Body of pancreas (tissue), 4 donors: ENCODE results near the gene ACAP3. TPM values are rescaled to one million over a fixed set of nuclear protein-coding genes. Genes with fewer than 3 reads are reported as not detected.

Source experiments
- ATAC-seq: fragments of 150-250 bp; one replicate; pipeline ENCODE4 v1.9.1; 2016
- DNase-seq, 4 donors: peaks; one replicate each; pipeline ENCODE4 v3.0.0-alpha.2; 2019
- H3K27ac ChIP-seq, 4 donors: fragments of 200-600 bp; sonication (generic); 1 replicate in 3 of 4; 2 replicates in 1 of 4; pipeline versions ENCODE4 v1.5.1 to v1.6.1; 2016 to 2019; ENCODE audit warnings: mild to moderate bottlenecking in 1 of 4, mixed read lengths in 1 of 4, moderate library complexity in 1 of 4
- H3K27me3 ChIP-seq, 2 donors: fragments of 200-600 bp; sonication (generic); one replicate each; pipeline ENCODE4 v1.6.0; 2016; ENCODE audit warnings: mild to moderate bottlenecking in 1 of 2
- H3K36me3 ChIP-seq, 2 donors: fragments of 200-600 bp; sonication (generic); replicated peaks in 1 of 2; 2 replicates each; pipeline ENCODE4 v1.5.1; 2016; ENCODE audit warnings: low read depth in 2 of 2; ENCODE audit not compliant: insufficient read depth in 1 of 2
- H3K4me1 ChIP-seq: fragments of 200-600 bp; sonication (generic); one replicate; pipeline ENCODE4 v1.6.0; 2016
- H3K4me3 ChIP-seq, 2 donors: fragments of 200-600 bp; sonication (generic); 1 replicate in 1 of 2; 2 replicates in 1 of 2; pipeline ENCODE4 v1.5.1; 2016 to 2019
- H3K9me3 ChIP-seq, 3 donors: fragments of 200-600 bp; sonication (generic); 1 replicate in 2 of 3; 2 replicates in 1 of 3; pipeline ENCODE4 v1.5.1; 2016
- CTCF ChIP-seq, 7 experiments: fragments of 450-650 bp in 4 of 7; fragments of 200-600 bp in 3 of 7; sonication (generic) in 3 of 7; IDR thresholded peaks; one replicate each; pipeline ENCODE4 v1.5.1; 2016 to 2019; ENCODE audit warnings: antibody characterized with exemption in 7 of 7
- POLR2A ChIP-seq, 3 donors: fragments of 450-650 bp; IDR thresholded peaks; one replicate each; pipeline ENCODE4 v1.6.1; 2016; ENCODE audit warnings: antibody characterized with exemption in 3 of 3, mild to moderate bottlenecking in 2 of 3
- WGBS, 2 donors: methylation state at CpG; one replicate each; pipeline ENCODE4 v1.1.5; 2017; 5-methylcytosine and 5-hydroxymethylcytosine counted together
- intact Hi-C: fragments of 100-400 bp; cut with DNase I; formaldehyde crosslinking; loops from one replicate; pipeline ENCODE4 v1.15.1; 2023
- total RNA-seq, 2 donors: library from RNA; depleted of rRNA; stranded (reverse); fragments of >200 nt; gene quantifications; one replicate each; pipeline ENCODE4 v1.1.0, GENCODE V29; 2016

The ACAP3 gene
- total RNA-seq, 2 donors from 2014 or later: 37.9 to 53.7 TPM

- ATAC-seq (no peak), DNase-seq (no peak)
- H3K4me3 ChIP-seq: no peak overlapping the region
- H3K27ac ChIP-seq: peak overlapping the region in 2 of 4 donors; percentile 67 to 79
- 77 to 100% methylated on average over 1 to 10 of the region's 10 CpGs for WGBS, 2 donors
- intact Hi-C loops: no loop called here
- TF ChIP-seq POLR2A (IDR thresholded peaks at IDR 0.05) (no peak), CTCF (IDR thresholded peaks at IDR 0.05) (no peak)
- peaks cover 45% of the 10 kb centered on the region for H3K4me1 ChIP-seq
- no peaks in the 10 kb centered on the region for H3K27me3 ChIP-seq
- H3K36me3 ChIP-seq: peaks cover 0 to under 1% of the 10 kb centered on the region in 2 donors
- H3K9me3 ChIP-seq: no peaks in the 10 kb centered on the region
Observed at GRCh38 chr1:1346501-1346890, 38.8 kb upstream of the ACAP3 start.

- peaks cover 0 to 4% of the 10 kb centered on the region in 2 donors for H3K36me3 ChIP-seq
- no peak for DNase-seq
Observed at GRCh38 chr1:1345860-1346500, 38.2 kb upstream of the ACAP3 start.

GRCh38 chr1:1345384-1345783 is 37.7 kb upstream of the ACAP3 start:
- H3K27me3 ChIP-seq: no peaks in the 10 kb centered on the region
- H3K4me3 ChIP-seq: no peak overlapping the region
- 72% methylated on average over 13 of the region's 16 CpGs; no CpG with 5 or more reads in 1 of the 2 donors for WGBS, 2 donors
- no peak for TF ChIP-seq CTCF (IDR thresholded peaks at IDR 0.05)
- TF ChIP-seq POLR2A (IDR thresholded peaks at IDR 0.05): no peak
- DNase-seq (no peak), ATAC-seq (no peak)
- peaks cover 0 to 4% of the 10 kb centered on the region in 2 donors for H3K36me3 ChIP-seq
- H3K9me3 ChIP-seq: no peaks in the 10 kb centered on the region
- H3K4me1 ChIP-seq: peaks cover 45% of the 10 kb centered on the region
- H3K27ac ChIP-seq: no peak overlapping the region
- intact Hi-C loops: no loop called here

More at GRCh38 chr1:1345860-1346500, 38.2 kb upstream of the ACAP3 start:
- intact Hi-C loops: no loop called here
- no peak overlapping the region for H3K4me3 ChIP-seq
- no peaks in the 10 kb centered on the region for H3K27me3 ChIP-seq
- TF ChIP-seq CTCF (IDR thresholded peaks at IDR 0.05) (no peak), POLR2A (IDR thresholded peaks at IDR 0.05) (no peak)
- 44% methylated on average over 5 to 11 of the region's 12 CpGs for WGBS, 2 donors
- no peak for ATAC-seq
- H3K4me1 ChIP-seq: peaks cover 45% of the 10 kb centered on the region
- peak overlapping the region in 1 of 4 donors; percentile 79 for H3K27ac ChIP-seq
- no peaks in the 10 kb centered on the region for H3K9me3 ChIP-seq

GRCh38 chr1:1344655-1345361 is 37.1 kb upstream of the ACAP3 start:
- TF ChIP-seq CTCF (IDR thresholded peaks at IDR 0.05) (peak in 6 of 7 experiments; percentile 16 to 38 (median 32)), POLR2A (IDR thresholded peaks at IDR 0.05) (no peak)
- ATAC-seq (no peak), DNase-seq (peak in 2 of 4 donors; percentile 52)
- Histone ChIP-seq H3K36me3 (peaks cover 0 to 4% of the 10 kb centered on the region in 2 donors), H3K4me3 (no peak overlapping the region), H3K27ac (no peak overlapping the region), H3K27me3 (no peaks in the 10 kb centered on the region), H3K4me1 (peaks cover 45% of the 10 kb centered on the region), H3K9me3 (no peaks in the 10 kb centered on the region)
- intact Hi-C loops: no loop called here
- WGBS, 2 donors: 52% methylated on average over 12 of the region's 15 CpGs; no CpG with 5 or more reads in 1 of the 2 donors
